HepG2 (cell line): ENCODE measurements around the gene FSCN2. TPM values are rescaled to one million over a fixed set of nuclear protein-coding genes. Genes with fewer than 3 reads are reported as not detected.

ENCODE experiments used
- CREB3 ChIP-seq: sonication (generic); formaldehyde crosslinking; IDR thresholded peaks from 2 replicates; pipeline ENCODE4 v1.5.0; 2020; ENCODE audit warnings: missing genetic modification reagents
- MED8 ChIP-seq: sonication (generic); formaldehyde crosslinking; IDR thresholded peaks from 2 replicates; pipeline ENCODE4 v1.8.1; 2023; ENCODE audit warnings: mild to moderate bottlenecking, missing genetic modification reagents; ENCODE audit not compliant: insufficient replicate concordance
- MXD1 ChIP-seq: sonication (generic); formaldehyde crosslinking; IDR thresholded peaks from 2 replicates; pipeline ENCODE4 v1.4.0; 2020; ENCODE audit warnings: mild to moderate bottlenecking, missing genetic modification reagents
- SUZ12 ChIP-seq: fragments of 150-350 bp; IDR thresholded peaks from 2 replicates; pipeline ENCODE4 v1.6.1; 2014; ENCODE audit warnings: low read depth, low read length
- TERF1 ChIP-seq: sonication (generic); formaldehyde crosslinking; IDR thresholded peaks from 2 replicates; pipeline ENCODE4 v1.8.0; 2022; ENCODE audit warnings: mild to moderate bottlenecking, missing genetic modification reagents, moderate library complexity
- TOPORS ChIP-seq: sonication (generic); formaldehyde crosslinking; IDR thresholded peaks from 2 replicates; pipeline ENCODE4 v1.8.0; 2023; ENCODE audit warnings: mild to moderate bottlenecking, missing genetic modification reagents
- ZNF280D ChIP-seq: sonication (generic); formaldehyde crosslinking; IDR thresholded peaks from 2 replicates; pipeline ENCODE4 v1.5.1; 2020; ENCODE audit warnings: mild to moderate bottlenecking, missing genetic modification reagents
- ZNF569 ChIP-seq: sonication (generic); formaldehyde crosslinking; IDR thresholded peaks from 2 replicates; pipeline ENCODE4 v1.5.0; 2020; ENCODE audit warnings: mild to moderate bottlenecking, missing genetic modification reagents, moderate library complexity, borderline replicate concordance
- ZNF691 ChIP-seq: sonication (generic); formaldehyde crosslinking; IDR thresholded peaks from 2 replicates; pipeline ENCODE4 v1.4.0; 2020; ENCODE audit warnings: missing genetic modification reagents, low read depth, mild to moderate bottlenecking, borderline replicate concordance
- ZNF724P ChIP-seq: sonication (generic); formaldehyde crosslinking; IDR thresholded peaks from 2 replicates; pipeline ENCODE4 v1.8.0; 2022; ENCODE audit warnings: missing genetic modification reagents, borderline replicate concordance
- polyA plus RNA-seq, 8 experiments: library from polyadenylated mRNA; depleted of rRNA in 3 of 8; stranded (reverse) in 7 of 8; unstranded in 1 of 8; fragments of >200 nt; fragmentation: Illumina TruSeq in 4 of 8; extraction: Trizol in 4 of 8; gene quantifications; 2 replicates each; pipeline versions ENCODE4 v1.2.1 to v1.2.3, GENCODE V29; 2011 to 2016; ENCODE audit warnings: low read depth in 4 of 8, missing spikeins in 1 of 8, mixed read lengths in 1 of 8; ENCODE audit not compliant: insufficient read depth in 1 of 8
- total RNA-seq, 5 experiments: library from RNA; depleted of rRNA; stranded (reverse); fragments of >200 nt; fragmentation: Illumina TruSeq; extraction: Trizol; gene quantifications; 2 replicates each; pipeline ENCODE4 v1.2.3, GENCODE V29; 2016; ENCODE audit warnings: low read depth in 1 of 5

Gene FSCN2
- total and polyA plus RNA-seq, 2 of the 13 experiments (the other 11 are each of a cell fraction or from before 2014, with no cell fraction given), result 0.09 TPM; not detected in 1

GRCh38 chr17:81514489-81514738 lies 13.8 kb upstream of the FSCN2 start (continued):
- TF ChIP-seq ZNF691 (CRISPR knock-in tag) (no peak), MED8 (CRISPR knock-in tag) (no peak), ZNF280D (CRISPR knock-in tag) (no peak), ZNF569 (no peak), CREB3 (CRISPR knock-in tag) (no peak), ZNF724P (CRISPR knock-in tag) (no peak), TOPORS (no peak), SUZ12 (no peak), MXD1 (CRISPR knock-in tag) (no peak), TERF1 (CRISPR knock-in tag) (no peak)
